ENCODE results near the gene PPP3R2. TPM values are rescaled to one million over a fixed set of nuclear protein-coding genes. Genes with fewer than 3 reads are reported as not detected.

PPP3R2 gene
- total RNA-seq, 1 donor from 2014 or later, result not detected

DNA sequence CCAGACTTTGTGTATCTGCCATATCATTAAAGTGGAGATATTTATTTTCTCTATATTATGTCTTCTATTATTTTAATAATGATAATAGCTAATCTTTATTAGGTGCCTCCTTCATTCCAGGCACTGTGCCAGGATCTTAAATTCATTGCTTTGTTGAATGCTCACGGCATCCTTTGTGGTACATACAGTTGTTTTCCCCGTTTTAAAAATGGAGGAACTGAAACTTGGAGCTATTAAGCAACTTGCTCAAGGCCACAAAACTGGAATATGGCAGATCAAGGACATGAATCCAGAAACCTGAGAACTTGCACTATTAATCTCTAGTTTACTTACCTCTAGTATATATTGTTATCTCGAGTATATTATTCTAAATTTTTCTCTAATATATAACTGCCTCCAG lies 41.5 kb upstream of the PPP3R2 start:
- no peak overlapping the region for H3K4me3 ChIP-seq (ENCODE audit: insufficient read depth, low read depth, low read length)
- no peaks in the 10 kb centered on the region for H3K4me1 ChIP-seq (ENCODE audit: insufficient read depth, low read length)
- H4K20me1 ChIP-seq (ENCODE audit: insufficient read depth, low read length), result no peaks in the 10 kb centered on the region
- no peaks in the 10 kb centered on the region for H3K79me2 ChIP-seq (ENCODE audit: insufficient read depth, low read length)
- TF ChIP-seq, protein P1, sequence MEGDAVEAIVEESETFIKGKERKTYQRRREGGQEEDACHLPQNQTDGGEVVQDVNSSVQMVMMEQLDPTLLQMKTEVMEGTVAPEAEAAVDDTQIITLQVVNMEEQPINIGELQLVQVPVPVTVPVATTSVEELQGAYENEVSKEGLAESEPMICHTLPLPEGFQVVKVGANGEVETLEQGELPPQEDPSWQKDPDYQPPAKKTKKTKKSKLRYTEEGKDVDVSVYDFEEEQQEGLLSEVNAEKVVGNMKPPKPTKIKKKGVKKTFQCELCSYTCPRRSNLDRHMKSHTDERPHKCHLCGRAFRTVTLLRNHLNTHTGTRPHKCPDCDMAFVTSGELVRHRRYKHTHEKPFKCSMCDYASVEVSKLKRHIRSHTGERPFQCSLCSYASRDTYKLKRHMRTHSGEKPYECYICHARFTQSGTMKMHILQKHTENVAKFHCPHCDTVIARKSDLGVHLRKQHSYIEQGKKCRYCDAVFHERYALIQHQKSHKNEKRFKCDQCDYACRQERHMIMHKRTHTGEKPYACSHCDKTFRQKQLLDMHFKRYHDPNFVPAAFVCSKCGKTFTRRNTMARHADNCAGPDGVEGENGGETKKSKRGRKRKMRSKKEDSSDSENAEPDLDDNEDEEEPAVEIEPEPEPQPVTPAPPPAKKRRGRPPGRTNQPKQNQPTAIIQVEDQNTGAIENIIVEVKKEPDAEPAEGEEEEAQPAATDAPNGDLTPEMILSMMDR (IDR thresholded peaks at IDR 0.05; ENCODE audit: insufficient read depth, low read depth, low read length), result no peak
- no peaks in the 10 kb centered on the region for H3K36me3 ChIP-seq (ENCODE audit: insufficient read depth, low read length)
- H3K4me1 Mint-ChIP-seq (ENCODE audit: low read depth, unreplicated experiment), result no peaks in the 10 kb centered on the region
- no peak overlapping the region for H3K27ac ChIP-seq (ENCODE audit: low read depth, low read length)
- no peak overlapping the region for H3K27ac Mint-ChIP-seq (ENCODE audit: unreplicated experiment)
- no peaks in the 10 kb centered on the region for H3K36me3 Mint-ChIP-seq (ENCODE audit: low read depth, unreplicated experiment)
- FAIRE-seq (no peak), DNase-seq (ENCODE audit: low read depth) (no peak)
- H3K9me3 Mint-ChIP-seq (ENCODE audit: unreplicated experiment), result peaks cover 5% of the 10 kb centered on the region
- no peak overlapping the region for H3K4me2 ChIP-seq (ENCODE audit: low read length)
- no peak overlapping the region for H3K4me3 Mint-ChIP-seq (ENCODE audit: unreplicated experiment)
- no peak overlapping the region for H2AFZ ChIP-seq (ENCODE audit: low read depth, low read length)
- H3K9me3 ChIP-seq (ENCODE audit: insufficient read depth, low read depth, low read length), result no peaks in the 10 kb centered on the region
- H3K27me3 Mint-ChIP-seq (ENCODE audit: low read depth, unreplicated experiment), result no peaks in the 10 kb centered on the region
- no peaks in the 10 kb centered on the region for H3K27me3 ChIP-seq (ENCODE audit: insufficient read depth, low read length)
- H3K9ac ChIP-seq (ENCODE audit: low read length), result no peak overlapping the region

DNA sequence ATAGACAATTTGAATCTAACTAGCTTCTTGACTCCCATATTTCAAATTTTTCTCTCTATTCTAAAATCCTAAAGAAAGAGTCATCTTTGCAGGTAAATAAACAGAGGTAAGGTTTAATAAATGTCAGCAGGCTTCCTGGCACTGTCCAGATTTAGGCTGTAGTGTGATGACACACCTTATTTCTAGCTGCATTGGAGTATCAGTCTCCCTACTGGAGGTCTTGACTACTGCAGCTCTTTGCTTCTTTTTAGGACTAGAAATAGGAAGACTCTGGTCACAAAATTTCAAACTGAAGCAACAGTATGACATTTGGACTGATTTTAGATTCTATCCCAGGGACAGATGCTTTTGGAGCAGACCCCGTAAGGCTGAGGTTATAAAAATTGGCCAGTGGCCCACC lies 40.7 kb upstream of the PPP3R2 start:
- H3K27ac ChIP-seq (ENCODE audit: low read depth, low read length), result no peak overlapping the region
- no peak for DNase-seq (ENCODE audit: low read depth)
- no peaks in the 10 kb centered on the region for H3K36me3 ChIP-seq (ENCODE audit: insufficient read depth, low read length)
- H3K27ac Mint-ChIP-seq (ENCODE audit: unreplicated experiment), result no peak overlapping the region
- H3K9me3 ChIP-seq (ENCODE audit: insufficient read depth, low read depth, low read length), result no peaks in the 10 kb centered on the region
- no peak for FAIRE-seq
- no peaks in the 10 kb centered on the region for H3K36me3 Mint-ChIP-seq (ENCODE audit: low read depth, unreplicated experiment)
- H3K4me1 ChIP-seq (ENCODE audit: insufficient read depth, low read length), result no peaks in the 10 kb centered on the region
- H2AFZ ChIP-seq (ENCODE audit: low read depth, low read length), result no peak overlapping the region
- no peaks in the 10 kb centered on the region for H3K9me3 Mint-ChIP-seq (ENCODE audit: unreplicated experiment)
- H3K4me2 ChIP-seq (ENCODE audit: low read length), result no peak overlapping the region
- no peak overlapping the region for H3K4me3 ChIP-seq (ENCODE audit: insufficient read depth, low read depth, low read length)
- no peaks in the 10 kb centered on the region for H4K20me1 ChIP-seq (ENCODE audit: insufficient read depth, low read length)
- H3K27me3 Mint-ChIP-seq (ENCODE audit: low read depth, unreplicated experiment), result no peaks in the 10 kb centered on the region
- H3K27me3 ChIP-seq (ENCODE audit: insufficient read depth, low read length), result no peaks in the 10 kb centered on the region
- H3K79me2 ChIP-seq (ENCODE audit: insufficient read depth, low read length), result no peaks in the 10 kb centered on the region
- H3K4me3 Mint-ChIP-seq (ENCODE audit: unreplicated experiment), result no peak overlapping the region
- TF ChIP-seq EZH2 (IDR thresholded peaks at IDR 0.05; ENCODE audit: insufficient read depth, low read length), result no peak
- TF ChIP-seq, protein P1 (IDR thresholded peaks at IDR 0.05; ENCODE audit: insufficient read depth, low read depth, low read length), result no peak
- no peak overlapping the region for H3K9ac ChIP-seq (ENCODE audit: low read length)
- no peaks in the 10 kb centered on the region for H3K4me1 Mint-ChIP-seq (ENCODE audit: low read depth, unreplicated experiment)

DNA sequence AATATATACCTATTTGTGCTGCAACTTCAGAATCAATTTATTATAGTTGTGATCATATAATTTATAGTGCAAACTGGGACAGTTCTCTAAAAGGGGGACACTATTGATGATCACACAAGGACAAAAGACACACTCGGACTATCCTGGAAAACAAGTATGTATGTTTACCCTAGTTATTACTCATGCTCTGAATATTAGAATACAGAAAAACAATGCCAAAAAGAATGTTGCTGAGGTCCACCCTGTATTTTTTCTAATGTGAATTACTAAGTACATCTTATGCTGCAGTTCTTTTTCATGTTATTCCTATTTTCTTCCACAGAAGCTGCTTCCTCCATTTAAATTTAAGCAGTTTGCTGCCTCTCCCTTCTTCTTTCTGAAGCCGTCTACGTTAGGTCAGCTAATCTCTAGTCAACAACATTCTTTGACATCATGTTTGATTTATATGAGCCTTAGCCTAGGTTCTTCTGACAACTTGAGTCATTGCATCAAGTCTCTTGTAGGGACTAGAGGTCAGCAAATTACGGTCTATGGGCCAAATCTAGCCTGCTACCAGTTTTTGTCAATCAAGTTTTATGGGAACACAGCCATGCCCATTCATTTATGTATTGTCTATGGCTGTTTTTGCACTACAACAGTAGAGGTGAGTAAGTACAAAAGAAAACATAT lies 40.1 kb upstream of the PPP3R2 start:
- Mint-ChIP-seq H3K36me3 (ENCODE audit: low read depth, unreplicated experiment) (no peaks in the 10 kb centered on the region), H3K27me3 (ENCODE audit: low read depth, unreplicated experiment) (no peaks in the 10 kb centered on the region), H3K9me3 (ENCODE audit: unreplicated experiment) (no peaks in the 10 kb centered on the region), H3K4me1 (ENCODE audit: low read depth, unreplicated experiment) (no peaks in the 10 kb centered on the region), H3K27ac (ENCODE audit: unreplicated experiment) (no peak overlapping the region), H3K4me3 (ENCODE audit: unreplicated experiment) (no peak overlapping the region)
- DNase-seq (ENCODE audit: low read depth) (no peak), FAIRE-seq (no peak)
- Histone ChIP-seq H3K36me3 (ENCODE audit: insufficient read depth, low read length) (no peaks in the 10 kb centered on the region), H3K27ac (ENCODE audit: low read depth, low read length) (no peak overlapping the region), H3K4me1 (ENCODE audit: insufficient read depth, low read length) (no peaks in the 10 kb centered on the region), H3K79me2 (ENCODE audit: insufficient read depth, low read length) (no peaks in the 10 kb centered on the region), H3K9me3 (ENCODE audit: insufficient read depth, low read depth, low read length) (no peaks in the 10 kb centered on the region), H3K4me3 (ENCODE audit: insufficient read depth, low read depth, low read length) (no peak overlapping the region), H3K9ac (ENCODE audit: low read length) (no peak overlapping the region), H4K20me1 (ENCODE audit: insufficient read depth, low read length) (no peaks in the 10 kb centered on the region), H3K4me2 (ENCODE audit: low read length) (no peak overlapping the region), H3K27me3 (ENCODE audit: insufficient read depth, low read length) (no peaks in the 10 kb centered on the region), H2AFZ (ENCODE audit: low read depth, low read length) (no peak overlapping the region)
- TF ChIP-seq, protein P1 (IDR thresholded peaks at IDR 0.05; ENCODE audit: insufficient read depth, low read depth, low read length), result no peak
- TF ChIP-seq EZH2 (IDR thresholded peaks at IDR 0.05; ENCODE audit: insufficient read depth, low read length), result no peak

All from astrocyte (in vitro differentiated cells and primary cell).